IgD-negative memory B cell (primary cell): ENCODE results near the gene FAIM2. TPM values are rescaled to one million over a fixed set of nuclear protein-coding genes. Genes with fewer than 3 reads are reported as not detected.

ENCODE experiments used
- polyA plus RNA-seq: library from polyadenylated mRNA; unstranded; fragments of 300-500 nt; fragmentation: Illumina TruSeq; gene quantifications from one replicate; pipeline ENCODE4 v1.2.3, GENCODE V29; 2021

The FAIM2 gene
- polyA plus RNA-seq, 1 donor from 2014 or later: not detected

Other genes with a start within 250 kb of the FAIM2 start
- gene FMNL3, start 196.5 kb downstream of the FAIM2 start, polyA plus RNA-seq: 5.6 TPM
- gene TMBIM6, start 162.3 kb downstream of the FAIM2 start, polyA plus RNA-seq: 710 TPM
- gene NCKAP5L, start 75.5 kb downstream of the FAIM2 start, polyA plus RNA-seq: 2.5 TPM
- gene BCDIN3D, start 60.8 kb downstream of the FAIM2 start, polyA plus RNA-seq: 7.0 TPM
- gene AQP2, start 46.8 kb upstream of the FAIM2 start, polyA plus RNA-seq: not detected
- not detected for gene AQP5, start 58.0 kb upstream of the FAIM2 start, polyA plus RNA-seq
- not detected for gene AQP6, start 69.0 kb upstream of the FAIM2 start, polyA plus RNA-seq
- gene RACGAP1, start 121.6 kb upstream of the FAIM2 start, polyA plus RNA-seq: 13.7 TPM
- not detected for gene ASIC1, start 153.7 kb upstream of the FAIM2 start, polyA plus RNA-seq
- gene SMARCD1, start 181.4 kb upstream of the FAIM2 start, polyA plus RNA-seq: 27.9 TPM
- gene GPD1, start 200.1 kb upstream of the FAIM2 start, polyA plus RNA-seq: not detected
- 224 TPM for gene COX14, start 208.3 kb upstream of the FAIM2 start, polyA plus RNA-seq